GM23338 (cell line): ENCODE measurements around the gene RAPGEF5. TPM values are rescaled to one million over a fixed set of nuclear protein-coding genes. Genes with fewer than 3 reads are reported as not detected.

Source experiments
- ATAC-seq: fragments of 200-7000 bp; cut with Tn5 transposase; 3 replicates; pipeline ENCODE4 v1.9.1; 2020
- DNase-seq: peaks from one replicate; pipeline ENCODE4 v3.0.0-alpha.2; 2015; ENCODE audit warnings: low spot score
- H2AFZ ChIP-seq: fragments of 200-600 bp; sonication (generic); 2 replicates; pipeline ENCODE4 v1.8.0; 2016; ENCODE audit warnings: antibody characterized with exemption, mild to moderate bottlenecking, moderate library complexity
- H3F3A ChIP-seq: fragments of 200-600 bp; sonication (generic); replicated peaks from 2 replicates; pipeline ENCODE4 v1.8.0; 2017; ENCODE audit warnings: antibody characterized with exemption, mixed run types, low read depth
- H3K27ac ChIP-seq: fragments of 200-600 bp; sonication (generic); 2 replicates; pipeline ENCODE4 v1.6.1; 2016; ENCODE audit warnings: low read depth
- H3K27me3 ChIP-seq: fragments of 200-600 bp; sonication (generic); 2 replicates; pipeline ENCODE4 v1.8.0; 2016; ENCODE audit warnings: mild to moderate bottlenecking, mixed run types, moderate library complexity; ENCODE audit not compliant: insufficient read depth
- H3K36me3 ChIP-seq: fragments of 200-600 bp; sonication (generic); 2 replicates; pipeline ENCODE4 v1.8.0; 2016; ENCODE audit warnings: mild to moderate bottlenecking; ENCODE audit not compliant: insufficient read depth
- H3K4me1 ChIP-seq: fragments of 200-600 bp; sonication (generic); 2 replicates; pipeline ENCODE4 v1.8.0; 2016; ENCODE audit warnings: mild to moderate bottlenecking, moderate library complexity; ENCODE audit not compliant: insufficient read depth
- H3K4me2 ChIP-seq: fragments of 200-600 bp; sonication (generic); 2 replicates; pipeline ENCODE4 v1.7.1; 2017; ENCODE audit warnings: mixed run types
- H3K4me3 ChIP-seq: fragments of 200-600 bp; sonication (generic); 2 replicates; pipeline ENCODE4 v1.6.1; 2016; ENCODE audit warnings: mixed run types
- H3K79me2 ChIP-seq: fragments of 200-600 bp; sonication (generic); replicated peaks from 2 replicates; pipeline ENCODE4 v1.8.0; 2017; ENCODE audit warnings: mild to moderate bottlenecking; ENCODE audit not compliant: insufficient read depth
- H3K9me2 ChIP-seq: fragments of 200-600 bp; sonication (generic); 2 replicates; pipeline ENCODE4 v1.8.0; 2017; ENCODE audit not compliant: insufficient read depth
- H4K20me1 ChIP-seq: fragments of 200-600 bp; sonication (generic); replicated peaks from 2 replicates; pipeline ENCODE4 v1.8.0; 2017; ENCODE audit warnings: mild to moderate bottlenecking; ENCODE audit not compliant: insufficient read depth
- H3K27ac Mint-ChIP-seq: 2 replicates; pipeline ENCODE4 v1.8.0; 2020; ENCODE audit warnings: inconsistent platforms, mild to moderate bottlenecking, moderate library complexity, mixed read lengths
- H3K27me3 Mint-ChIP-seq: 3 replicates; pipeline ENCODE4 v1.8.0; 2022; ENCODE audit warnings: low read depth, mild to moderate bottlenecking, moderate library complexity, mixed read lengths, inconsistent platforms; ENCODE audit not compliant: insufficient read depth, poor library complexity
- H3K36me3 Mint-ChIP-seq: 3 replicates; pipeline ENCODE4 v1.8.0; 2021; ENCODE audit warnings: low read depth, mild to moderate bottlenecking, inconsistent platforms, moderate library complexity, mixed read lengths
- H3K4me1 Mint-ChIP-seq: 3 replicates; pipeline ENCODE4 v1.8.0; 2020; ENCODE audit warnings: mild to moderate bottlenecking, inconsistent platforms, mixed read lengths
- H3K4me3 Mint-ChIP-seq: 3 replicates; pipeline ENCODE4 v1.8.0; 2021; ENCODE audit warnings: moderate library complexity, mild to moderate bottlenecking, inconsistent platforms, mixed read lengths
- H3K9me3 Mint-ChIP-seq: 3 replicates; pipeline ENCODE4 v1.8.0; 2020; ENCODE audit warnings: moderate library complexity, mild to moderate bottlenecking, inconsistent platforms, mixed read lengths
- EZH2phosphoT487 ChIP-seq: fragments of 200-600 bp; sonication (generic); IDR thresholded peaks from one replicate; pipeline ENCODE4 v1.8.1; 2018; ENCODE audit warnings: antibody characterized with exemption; ENCODE audit not compliant: unreplicated experiment
- JUNB ChIP-seq: IDR thresholded peaks from one replicate; pipeline ENCODE4 v1.6.1; 2016; ENCODE audit warnings: antibody characterized with exemption; ENCODE audit not compliant: unreplicated experiment
- NANOG ChIP-seq: IDR thresholded peaks from 2 replicates; pipeline ENCODE4 v1.6.1; 2016; ENCODE audit warnings: antibody characterized with exemption, borderline replicate concordance
- STAT1 ChIP-seq: IDR thresholded peaks from one replicate; pipeline ENCODE4 v1.6.1; 2016; ENCODE audit warnings: antibody characterized with exemption; ENCODE audit not compliant: unreplicated experiment
- ZNF114 ChIP-seq: fragments of 250-450 bp; sonication (Bioruptor Pico); IDR thresholded peaks from 2 replicates; pipeline ENCODE4 v1.5.0; 2020; ENCODE audit warnings: mild to moderate bottlenecking, moderate library complexity
- ZNF331 ChIP-seq: fragments of 250-450 bp; sonication (Bioruptor Pico); IDR thresholded peaks from 2 replicates; pipeline ENCODE4 v1.5.0; 2020; ENCODE audit warnings: low read depth, mild to moderate bottlenecking, moderate library complexity
- polyA plus RNA-seq: library from polyadenylated mRNA; unstranded; fragments of >200 nt; fragmentation: Nextera tagmentation; extraction: Ambion mirVana; gene quantifications from 2 replicates; pipeline ENCODE4 v1.2.1, GENCODE V29; 2016
- total RNA-seq: library from RNA; depleted of rRNA; stranded (reverse); fragments of >200 nt; shearing (Covaris generic); gene quantifications from 2 replicates; pipeline ENCODE4 v1.2.3, GENCODE V29; 2014
- TF ChIP-seq, protein P1 (sequence below): IDR thresholded peaks from one replicate; pipeline ENCODE4 v1.6.1; 2018; ENCODE audit warnings: antibody characterized with exemption; ENCODE audit not compliant: unreplicated experiment
- TF ChIP-seq, protein P2 (sequence below): fragments of 250-450 bp; sonication (Bioruptor Pico); IDR thresholded peaks from 2 replicates; pipeline ENCODE4 v1.5.0; 2020; ENCODE audit warnings: mild to moderate bottlenecking, moderate library complexity
- TF ChIP-seq, protein P3 (sequence below): IDR thresholded peaks from 2 replicates; pipeline ENCODE4 v1.6.1; 2016; ENCODE audit warnings: antibody characterized with exemption

Gene RAPGEF5
- total and polyA plus RNA-seq, 2 experiments from 2014 or later: 6.3 to 13.1 TPM

GRCh38 chr7:22183522-22184280 is 173.3 kb downstream of the RAPGEF5 start:
- no peak overlapping the region for H3K4me3 Mint-ChIP-seq
- H3K9me2 ChIP-seq: no peaks in the 10 kb centered on the region
- H3K27ac ChIP-seq: no peak overlapping the region
- peaks cover 19% of the 10 kb centered on the region for H3K36me3 Mint-ChIP-seq
- H3K4me2 ChIP-seq: no peak overlapping the region
- no peak overlapping the region for H2AFZ ChIP-seq
- H3K9me3 Mint-ChIP-seq: 0 out of 3 replicates have a peak, but pooled peaks cover 4% of the 10 kb centered on the region
- TF ChIP-seq ZNF114 (CRISPR knock-in tag) (no peak), STAT1 (no peak), ZNF331 (CRISPR knock-in tag) (no peak)
- H3K27me3 Mint-ChIP-seq: peaks cover 2% of the 10 kb centered on the region
- ATAC-seq (no peak), DNase-seq (no peak)
- H3F3A ChIP-seq: no peaks in the 10 kb centered on the region
- H3K79me2 ChIP-seq: no peaks in the 10 kb centered on the region
- H3K27ac Mint-ChIP-seq: no peak overlapping the region; the same call in 1 of the 2 replicates
- peaks cover 31% of the 10 kb centered on the region for H3K4me1 Mint-ChIP-seq
- no peaks in the 10 kb centered on the region for H3K36me3 ChIP-seq
- H3K27me3 ChIP-seq: no peaks in the 10 kb centered on the region
- H4K20me1 ChIP-seq: no peaks in the 10 kb centered on the region
- H3K4me3 ChIP-seq: no peak overlapping the region
- H3K4me1 ChIP-seq: peaks cover 24% of the 10 kb centered on the region

GRCh38 chr7:22182149-22182548 is 174.8 kb downstream of the RAPGEF5 start:
- Histone ChIP-seq H3K4me1 (peaks cover 29% of the 10 kb centered on the region), H3K4me2 (no peak overlapping the region), H2AFZ (no peak overlapping the region), H3K9me2 (no peaks in the 10 kb centered on the region), H3K27me3 (no peaks in the 10 kb centered on the region), H3F3A (no peaks in the 10 kb centered on the region), H3K4me3 (no peak overlapping the region), H3K27ac (no peak overlapping the region), H3K79me2 (no peaks in the 10 kb centered on the region), H3K36me3 (no peaks in the 10 kb centered on the region), H4K20me1 (no peaks in the 10 kb centered on the region)
- 0 out of 3 replicates have a peak, but pooled peaks cover 4% of the 10 kb centered on the region for H3K9me3 Mint-ChIP-seq
- H3K27me3 Mint-ChIP-seq: peaks cover 7% of the 10 kb centered on the region
- H3K27ac Mint-ChIP-seq: no peak overlapping the region
- DNase-seq: no peak
- H3K36me3 Mint-ChIP-seq: peaks cover 23% of the 10 kb centered on the region
- no peak overlapping the region for H3K4me3 Mint-ChIP-seq
- no peak for ATAC-seq
- peaks cover 35% of the 10 kb centered on the region for H3K4me1 Mint-ChIP-seq
- TF ChIP-seq, protein P1, sequence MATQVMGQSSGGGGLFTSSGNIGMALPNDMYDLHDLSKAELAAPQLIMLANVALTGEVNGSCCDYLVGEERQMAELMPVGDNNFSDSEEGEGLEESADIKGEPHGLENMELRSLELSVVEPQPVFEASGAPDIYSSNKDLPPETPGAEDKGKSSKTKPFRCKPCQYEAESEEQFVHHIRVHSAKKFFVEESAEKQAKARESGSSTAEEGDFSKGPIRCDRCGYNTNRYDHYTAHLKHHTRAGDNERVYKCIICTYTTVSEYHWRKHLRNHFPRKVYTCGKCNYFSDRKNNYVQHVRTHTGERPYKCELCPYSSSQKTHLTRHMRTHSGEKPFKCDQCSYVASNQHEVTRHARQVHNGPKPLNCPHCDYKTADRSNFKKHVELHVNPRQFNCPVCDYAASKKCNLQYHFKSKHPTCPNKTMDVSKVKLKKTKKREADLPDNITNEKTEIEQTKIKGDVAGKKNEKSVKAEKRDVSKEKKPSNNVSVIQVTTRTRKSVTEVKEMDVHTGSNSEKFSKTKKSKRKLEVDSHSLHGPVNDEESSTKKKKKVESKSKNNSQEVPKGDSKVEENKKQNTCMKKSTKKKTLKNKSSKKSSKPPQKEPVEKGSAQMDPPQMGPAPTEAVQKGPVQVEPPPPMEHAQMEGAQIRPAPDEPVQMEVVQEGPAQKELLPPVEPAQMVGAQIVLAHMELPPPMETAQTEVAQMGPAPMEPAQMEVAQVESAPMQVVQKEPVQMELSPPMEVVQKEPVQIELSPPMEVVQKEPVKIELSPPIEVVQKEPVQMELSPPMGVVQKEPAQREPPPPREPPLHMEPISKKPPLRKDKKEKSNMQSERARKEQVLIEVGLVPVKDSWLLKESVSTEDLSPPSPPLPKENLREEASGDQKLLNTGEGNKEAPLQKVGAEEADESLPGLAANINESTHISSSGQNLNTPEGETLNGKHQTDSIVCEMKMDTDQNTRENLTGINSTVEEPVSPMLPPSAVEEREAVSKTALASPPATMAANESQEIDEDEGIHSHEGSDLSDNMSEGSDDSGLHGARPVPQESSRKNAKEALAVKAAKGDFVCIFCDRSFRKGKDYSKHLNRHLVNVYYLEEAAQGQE: no peak
- TF ChIP-seq, protein P2, sequence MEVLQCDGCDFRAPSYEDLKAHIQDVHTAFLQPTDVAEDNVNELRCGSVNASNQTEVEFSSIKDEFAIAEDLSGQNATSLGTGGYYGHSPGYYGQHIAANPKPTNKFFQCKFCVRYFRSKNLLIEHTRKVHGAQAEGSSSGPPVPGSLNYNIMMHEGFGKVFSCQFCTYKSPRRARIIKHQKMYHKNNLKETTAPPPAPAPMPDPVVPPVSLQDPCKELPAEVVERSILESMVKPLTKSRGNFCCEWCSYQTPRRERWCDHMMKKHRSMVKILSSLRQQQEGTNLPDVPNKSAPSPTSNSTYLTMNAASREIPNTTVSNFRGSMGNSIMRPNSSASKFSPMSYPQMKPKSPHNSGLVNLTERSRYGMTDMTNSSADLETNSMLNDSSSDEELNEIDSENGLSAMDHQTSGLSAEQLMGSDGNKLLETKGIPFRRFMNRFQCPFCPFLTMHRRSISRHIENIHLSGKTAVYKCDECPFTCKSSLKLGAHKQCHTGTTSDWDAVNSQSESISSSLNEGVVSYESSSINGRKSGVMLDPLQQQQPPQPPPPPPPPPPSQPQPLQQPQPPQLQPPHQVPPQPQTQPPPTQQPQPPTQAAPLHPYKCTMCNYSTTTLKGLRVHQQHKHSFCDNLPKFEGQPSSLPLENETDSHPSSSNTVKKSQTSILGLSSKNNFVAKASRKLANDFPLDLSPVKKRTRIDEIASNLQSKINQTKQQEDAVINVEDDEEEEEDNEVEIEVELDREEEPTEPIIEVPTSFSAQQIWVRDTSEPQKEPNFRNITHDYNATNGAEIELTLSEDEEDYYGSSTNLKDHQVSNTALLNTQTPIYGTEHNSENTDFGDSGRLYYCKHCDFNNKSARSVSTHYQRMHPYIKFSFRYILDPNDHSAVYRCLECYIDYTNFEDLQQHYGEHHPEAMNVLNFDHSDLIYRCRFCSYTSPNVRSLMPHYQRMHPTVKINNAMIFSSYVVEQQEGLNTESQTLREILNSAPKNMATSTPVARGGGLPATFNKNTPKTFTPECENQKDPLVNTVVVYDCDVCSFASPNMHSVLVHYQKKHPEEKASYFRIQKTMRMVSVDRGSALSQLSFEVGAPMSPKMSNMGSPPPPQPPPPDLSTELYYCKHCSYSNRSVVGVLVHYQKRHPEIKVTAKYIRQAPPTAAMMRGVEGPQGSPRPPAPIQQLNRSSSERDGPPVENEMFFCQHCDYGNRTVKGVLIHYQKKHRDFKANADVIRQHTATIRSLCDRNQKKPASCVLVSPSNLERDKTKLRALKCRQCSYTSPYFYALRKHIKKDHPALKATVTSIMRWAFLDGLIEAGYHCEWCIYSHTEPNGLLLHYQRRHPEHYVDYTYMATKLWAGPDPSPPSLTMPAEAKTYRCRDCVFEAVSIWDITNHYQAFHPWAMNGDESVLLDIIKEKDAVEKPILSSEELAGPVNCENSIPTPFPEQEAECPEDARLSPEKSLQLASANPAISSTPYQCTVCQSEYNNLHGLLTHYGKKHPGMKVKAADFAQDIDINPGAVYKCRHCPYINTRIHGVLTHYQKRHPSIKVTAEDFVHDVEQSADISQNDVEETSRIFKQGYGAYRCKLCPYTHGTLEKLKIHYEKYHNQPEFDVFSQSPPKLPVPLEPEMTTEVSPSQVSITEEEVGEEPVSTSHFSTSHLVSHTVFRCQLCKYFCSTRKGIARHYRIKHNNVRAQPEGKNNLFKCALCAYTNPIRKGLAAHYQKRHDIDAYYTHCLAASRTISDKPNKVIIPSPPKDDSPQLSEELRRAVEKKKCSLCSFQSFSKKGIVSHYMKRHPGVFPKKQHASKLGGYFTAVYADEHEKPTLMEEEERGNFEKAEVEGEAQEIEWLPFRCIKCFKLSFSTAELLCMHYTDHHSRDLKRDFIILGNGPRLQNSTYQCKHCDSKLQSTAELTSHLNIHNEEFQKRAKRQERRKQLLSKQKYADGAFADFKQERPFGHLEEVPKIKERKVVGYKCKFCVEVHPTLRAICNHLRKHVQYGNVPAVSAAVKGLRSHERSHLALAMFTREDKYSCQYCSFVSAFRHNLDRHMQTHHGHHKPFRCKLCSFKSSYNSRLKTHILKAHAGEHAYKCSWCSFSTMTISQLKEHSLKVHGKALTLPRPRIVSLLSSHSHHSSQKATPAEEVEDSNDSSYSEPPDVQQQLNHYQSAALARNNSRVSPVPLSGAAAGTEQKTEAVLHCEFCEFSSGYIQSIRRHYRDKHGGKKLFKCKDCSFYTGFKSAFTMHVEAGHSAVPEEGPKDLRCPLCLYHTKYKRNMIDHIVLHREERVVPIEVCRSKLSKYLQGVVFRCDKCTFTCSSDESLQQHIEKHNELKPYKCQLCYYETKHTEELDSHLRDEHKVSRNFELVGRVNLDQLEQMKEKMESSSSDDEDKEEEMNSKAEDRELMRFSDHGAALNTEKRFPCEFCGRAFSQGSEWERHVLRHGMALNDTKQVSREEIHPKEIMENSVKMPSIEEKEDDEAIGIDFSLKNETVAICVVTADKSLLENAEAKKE: no peak
- TF ChIP-seq NANOG: no peak
- TF ChIP-seq JUNB: no peak
- TF ChIP-seq, protein P3, sequence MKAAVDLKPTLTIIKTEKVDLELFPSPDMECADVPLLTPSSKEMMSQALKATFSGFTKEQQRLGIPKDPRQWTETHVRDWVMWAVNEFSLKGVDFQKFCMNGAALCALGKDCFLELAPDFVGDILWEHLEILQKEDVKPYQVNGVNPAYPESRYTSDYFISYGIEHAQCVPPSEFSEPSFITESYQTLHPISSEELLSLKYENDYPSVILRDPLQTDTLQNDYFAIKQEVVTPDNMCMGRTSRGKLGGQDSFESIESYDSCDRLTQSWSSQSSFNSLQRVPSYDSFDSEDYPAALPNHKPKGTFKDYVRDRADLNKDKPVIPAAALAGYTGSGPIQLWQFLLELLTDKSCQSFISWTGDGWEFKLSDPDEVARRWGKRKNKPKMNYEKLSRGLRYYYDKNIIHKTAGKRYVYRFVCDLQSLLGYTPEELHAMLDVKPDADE: no peak
- TF ChIP-seq EZH2phosphoT487: no peak
